Loucy (cell line): Measurements from ENCODE around the gene PCDHGB3.

ENCODE experiments used
- EZH2phosphoT487 ChIP-seq: fragments of 200-600 bp; IDR thresholded peaks from 2 replicates; pipeline ENCODE4 v1.6.1; 2018; ENCODE audit warnings: antibody characterized with exemption, mild to moderate bottlenecking, moderate library complexity, borderline replicate concordance
- TF ChIP-seq, protein P1 (sequence below): fragments of 200-600 bp; sonication (generic); conservative IDR thresholded peaks from 2 replicates; pipeline ENCODE4 v1.5.1; 2014; ENCODE audit warnings: mild to moderate bottlenecking, antibody characterized with exemption, low read length

DNA sequence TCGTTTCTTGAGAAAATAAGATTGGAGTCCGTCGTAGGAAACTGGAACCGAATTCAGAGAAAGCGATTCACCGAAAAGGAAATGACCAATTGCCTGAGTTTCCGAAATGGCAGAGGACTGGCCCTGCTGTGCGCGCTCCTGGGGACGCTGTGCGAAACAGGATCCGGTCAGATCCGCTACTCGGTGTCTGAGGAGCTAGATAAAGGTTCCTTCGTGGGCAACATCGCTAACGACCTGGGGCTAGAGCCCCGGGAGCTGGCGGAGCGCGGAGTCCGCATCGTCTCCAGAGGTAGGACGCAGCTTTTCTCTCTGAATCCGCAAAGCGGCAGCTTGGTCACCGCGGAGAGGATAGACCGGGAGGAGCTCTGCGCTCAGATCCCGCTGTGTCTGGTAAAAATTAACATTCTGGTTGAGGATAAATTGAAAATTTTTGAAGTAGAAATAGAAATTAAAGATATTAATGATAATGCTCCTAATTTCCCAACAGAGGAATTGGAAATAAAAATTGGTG lies 26.0 kb upstream of the PCDHGB3 start:
- TF ChIP-seq, protein P1, sequence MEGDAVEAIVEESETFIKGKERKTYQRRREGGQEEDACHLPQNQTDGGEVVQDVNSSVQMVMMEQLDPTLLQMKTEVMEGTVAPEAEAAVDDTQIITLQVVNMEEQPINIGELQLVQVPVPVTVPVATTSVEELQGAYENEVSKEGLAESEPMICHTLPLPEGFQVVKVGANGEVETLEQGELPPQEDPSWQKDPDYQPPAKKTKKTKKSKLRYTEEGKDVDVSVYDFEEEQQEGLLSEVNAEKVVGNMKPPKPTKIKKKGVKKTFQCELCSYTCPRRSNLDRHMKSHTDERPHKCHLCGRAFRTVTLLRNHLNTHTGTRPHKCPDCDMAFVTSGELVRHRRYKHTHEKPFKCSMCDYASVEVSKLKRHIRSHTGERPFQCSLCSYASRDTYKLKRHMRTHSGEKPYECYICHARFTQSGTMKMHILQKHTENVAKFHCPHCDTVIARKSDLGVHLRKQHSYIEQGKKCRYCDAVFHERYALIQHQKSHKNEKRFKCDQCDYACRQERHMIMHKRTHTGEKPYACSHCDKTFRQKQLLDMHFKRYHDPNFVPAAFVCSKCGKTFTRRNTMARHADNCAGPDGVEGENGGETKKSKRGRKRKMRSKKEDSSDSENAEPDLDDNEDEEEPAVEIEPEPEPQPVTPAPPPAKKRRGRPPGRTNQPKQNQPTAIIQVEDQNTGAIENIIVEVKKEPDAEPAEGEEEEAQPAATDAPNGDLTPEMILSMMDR = no peak
- no peak for TF ChIP-seq EZH2phosphoT487
